H9 (cell line): ENCODE data around the gene CDH22. TPM values are rescaled to one million over a fixed set of nuclear protein-coding genes. Genes with fewer than 3 reads are reported as not detected.

Experiments
- DNase-seq: peaks from one replicate; pipeline ENCODE4 v3.0.0-alpha.2; 2017
- H2AFZ ChIP-seq: one replicate; pipeline ENCODE4 v1.6.1; 2013; ENCODE audit warnings: mild to moderate bottlenecking, low read length, control low read depth, moderate library complexity
- H2AK5ac ChIP-seq: 2 replicates; pipeline ENCODE4 v1.6.1; 2013; ENCODE audit warnings: low read length, control low read depth, mixed read lengths; ENCODE audit not compliant: insufficient read length
- H2BK120ac ChIP-seq: one replicate; pipeline ENCODE4 v1.6.1; 2013; ENCODE audit warnings: low read depth, mild to moderate bottlenecking, low read length, control low read depth, inconsistent platforms; ENCODE audit not compliant: poor library complexity, severe bottlenecking
- H2BK12ac ChIP-seq: 2 replicates; pipeline ENCODE4 v1.6.1; 2013; ENCODE audit warnings: low read length, control low read depth, mixed read lengths, low read depth; ENCODE audit not compliant: insufficient read length
- H2BK15ac ChIP-seq: 2 replicates; pipeline ENCODE4 v1.6.1; 2013; ENCODE audit warnings: low read depth, low read length, control low read depth
- H2BK20ac ChIP-seq: one replicate; pipeline ENCODE4 v1.6.1; 2013; ENCODE audit warnings: low read depth, mild to moderate bottlenecking, low read length, control low read depth, inconsistent platforms; ENCODE audit not compliant: poor library complexity, severe bottlenecking
- H2BK5ac ChIP-seq: 2 replicates; pipeline ENCODE4 v1.6.1; 2013; ENCODE audit warnings: low read length, control low read depth, mixed read lengths; ENCODE audit not compliant: insufficient read length
- H3K14ac ChIP-seq: 2 replicates; pipeline ENCODE4 v1.6.1; 2013; ENCODE audit warnings: low read length, control low read depth; ENCODE audit not compliant: insufficient read depth
- H3K18ac ChIP-seq: 2 replicates; pipeline ENCODE4 v1.6.1; 2013; ENCODE audit warnings: low read depth, mild to moderate bottlenecking, mixed read lengths, low read length, control low read depth; ENCODE audit not compliant: insufficient read length
- H3K23ac ChIP-seq: 2 replicates; pipeline ENCODE4 v1.6.1; 2013; ENCODE audit warnings: low read length, control low read depth, mixed read lengths, low read depth; ENCODE audit not compliant: insufficient read length
- H3K23me2 ChIP-seq: 2 replicates; pipeline ENCODE4 v1.6.1; 2013; ENCODE audit warnings: low read depth, mild to moderate bottlenecking, mixed read lengths, low read length, control low read depth; ENCODE audit not compliant: insufficient read length, poor library complexity, severe bottlenecking
- H3K27ac ChIP-seq: 2 replicates; pipeline ENCODE4 v1.5.1; 2013; ENCODE audit warnings: low read length, control low read depth, mixed read lengths, low read depth; ENCODE audit not compliant: insufficient read length
- H3K27me3 ChIP-seq: 2 replicates; pipeline ENCODE4 v1.6.1; 2013; ENCODE audit warnings: low read length, control low read depth, inconsistent platforms; ENCODE audit not compliant: insufficient read depth
- H3K4ac ChIP-seq: 2 replicates; pipeline ENCODE4 v1.6.1; 2013; ENCODE audit warnings: low read depth, mild to moderate bottlenecking, control low read depth, inconsistent platforms, low read length, moderate library complexity
- H3K4me1 ChIP-seq: 2 replicates; pipeline ENCODE4 v1.6.1; 2013; ENCODE audit warnings: low read length, control low read depth, inconsistent platforms; ENCODE audit not compliant: insufficient read depth
- H3K4me2 ChIP-seq: 2 replicates; pipeline ENCODE4 v1.6.1; 2013; ENCODE audit warnings: low read length, control low read depth, mixed read lengths; ENCODE audit not compliant: insufficient read length, insufficient read depth
- H3K56ac ChIP-seq: 2 replicates; pipeline ENCODE4 v1.6.1; 2013; ENCODE audit warnings: low read depth, mild to moderate bottlenecking, mixed read lengths, low read length, control low read depth; ENCODE audit not compliant: insufficient read length
- H3K79me1 ChIP-seq: 2 replicates; pipeline ENCODE4 v1.6.1; 2013; ENCODE audit warnings: low read depth, mild to moderate bottlenecking, moderate library complexity, low read length, control low read depth, inconsistent platforms; ENCODE audit not compliant: insufficient read depth, poor library complexity, severe bottlenecking
- H3K79me2 ChIP-seq: 2 replicates; pipeline ENCODE4 v1.6.1; 2013; ENCODE audit warnings: low read length, control low read depth, inconsistent platforms; ENCODE audit not compliant: insufficient read depth
- H3K9ac ChIP-seq: 2 replicates; pipeline ENCODE4 v1.6.1; 2013; ENCODE audit warnings: low read length, control low read depth, mixed read lengths; ENCODE audit not compliant: insufficient read length; ENCODE audit errors: extremely low read depth
- H3K9me3 ChIP-seq: one replicate; pipeline ENCODE4 v1.6.1; 2013; ENCODE audit warnings: low read depth, low read length, inconsistent platforms; ENCODE audit not compliant: control insufficient read depth
- H3T11ph ChIP-seq: one replicate; pipeline ENCODE4 v1.6.1; 2013; ENCODE audit warnings: mild to moderate bottlenecking, low read length, control low read depth, inconsistent platforms
- H4K20me1 ChIP-seq: one replicate; pipeline ENCODE4 v1.6.1; 2013; ENCODE audit not compliant: control insufficient read depth, insufficient read length, insufficient read depth
- H4K5ac ChIP-seq: 2 replicates; pipeline ENCODE4 v1.6.1; 2013; ENCODE audit warnings: low read depth, mild to moderate bottlenecking, mixed read lengths, low read length, control low read depth; ENCODE audit not compliant: insufficient read length
- H4K8ac ChIP-seq: replicated peaks from 2 replicates; pipeline ENCODE4 v1.6.1; 2013; ENCODE audit warnings: low read length, control low read depth, mixed read lengths, low read depth; ENCODE audit not compliant: insufficient read length
- H4K91ac ChIP-seq: 2 replicates; pipeline ENCODE4 v1.6.1; 2013; ENCODE audit warnings: low read depth, mild to moderate bottlenecking, moderate library complexity, mixed read lengths, low read length, control low read depth; ENCODE audit not compliant: insufficient read length
- H3K27ac Mint-ChIP-seq, 3 experiments: 2 replicates in 2 of 3; 3 replicates in 1 of 3; pipeline ENCODE4 v1.8.0; 2020 to 2021; ENCODE audit warnings: mixed read lengths in 3 of 3, mild to moderate bottlenecking in 1 of 3, moderate library complexity in 1 of 3
- H3K27me3 Mint-ChIP-seq: 2 replicates; pipeline ENCODE4 v1.8.0; 2021; ENCODE audit warnings: low read depth, mild to moderate bottlenecking, moderate library complexity, mixed read lengths
- H3K36me3 Mint-ChIP-seq, 3 experiments: 2 replicates in 2 of 3; 3 replicates in 1 of 3; pipeline ENCODE4 v1.8.0; 2020 to 2021; ENCODE audit warnings: low read depth in 3 of 3, mixed read lengths in 3 of 3; ENCODE audit not compliant: insufficient read depth in 1 of 3
- H3K4me1 Mint-ChIP-seq, 2 experiments: 2 replicates each; pipeline ENCODE4 v1.8.0; 2020; ENCODE audit warnings: mixed read lengths in 2 of 2
- H3K4me3 Mint-ChIP-seq, 2 experiments: 2 replicates in 1 of 2; 3 replicates in 1 of 2; pipeline ENCODE4 v1.8.0; 2020 to 2021; ENCODE audit warnings: mild to moderate bottlenecking in 2 of 2, mixed read lengths in 2 of 2, moderate library complexity in 1 of 2
- H3K9me3 Mint-ChIP-seq, 2 experiments: 2 replicates in 1 of 2; 3 replicates in 1 of 2; pipeline ENCODE4 v1.8.0; 2020; ENCODE audit warnings: mild to moderate bottlenecking in 2 of 2, mixed read lengths in 2 of 2, moderate library complexity in 1 of 2
- CTCF ChIP-seq: fragments of 200-600 bp; sonication (generic); conservative IDR thresholded peaks from 3 replicates; pipeline ENCODE4 v1.8.0; 2021; ENCODE audit warnings: antibody characterized with exemption, mild to moderate bottlenecking
- WGBS: extraction: QIAGEN DNeasy Blood & Tissue Kit; methylation state at CpG from one replicate; pipeline ENCODE4 v1.1.7; 2013; ENCODE audit warnings: missing lambda C conversion rate, low lambda C conversion rate, mixed read lengths; ENCODE audit not compliant: insufficient read length; ENCODE audit errors: extremely low coverage; 5-methylcytosine and 5-hydroxymethylcytosine counted together
- total RNA-seq: library from RNA; stranded (reverse); gene quantifications from 2 replicates; pipeline ENCODE4 v1.2.1, GENCODE V29; 2021

Gene CDH22
- total RNA-seq, 1 experiment from 2014 or later: not detected

DNA sequence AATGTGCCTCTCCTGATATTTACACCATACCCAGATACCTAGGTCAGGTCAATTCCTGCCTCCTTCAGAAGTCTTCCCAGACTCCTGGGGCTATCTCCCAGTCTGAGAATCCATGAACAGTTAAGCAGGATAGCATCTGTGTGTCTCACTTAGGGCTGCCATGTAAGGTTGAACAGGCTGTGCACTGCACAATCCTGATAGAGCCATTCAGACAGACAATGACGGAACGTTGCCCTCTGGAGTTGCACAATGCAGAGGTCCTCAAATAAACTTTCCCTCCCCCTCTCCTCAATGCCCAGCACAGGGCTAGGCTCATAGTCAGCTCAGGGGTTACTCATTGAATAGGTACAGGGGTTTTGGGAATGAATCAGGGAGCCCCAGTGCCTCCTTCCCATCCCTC, 100.5 kb downstream of the CDH22 start:
- no CpG with 5 or more reads among the region's 2 CpGs for WGBS
- Histone ChIP-seq H2BK12ac (no peak overlapping the region), H3K4me2 (no peak overlapping the region), H3K18ac (no peak overlapping the region), H3K23ac (no peak overlapping the region), H3K79me1 (no peaks in the 10 kb centered on the region), H2AFZ (no peak overlapping the region), H2AK5ac (no peak overlapping the region), H3K79me2 (no peaks in the 10 kb centered on the region), H3K4ac (no peak overlapping the region), H3K27ac (no peak overlapping the region), H3K27me3 (no peaks in the 10 kb centered on the region), H4K5ac (no peak overlapping the region), H3K23me2 (no peaks in the 10 kb centered on the region), H4K91ac (no peak overlapping the region), H2BK20ac (no peak overlapping the region), H2BK15ac (no peak overlapping the region), H4K20me1 (no peaks in the 10 kb centered on the region), H4K8ac (no peak overlapping the region), H2BK5ac (no peak overlapping the region), H3K9me3 (no peaks in the 10 kb centered on the region), H3K9ac (no peak overlapping the region), H3K14ac (no peak overlapping the region), H2BK120ac (no peak overlapping the region), H3T11ph (no peak overlapping the region), H3K4me1 (peaks cover 6% of the 10 kb centered on the region; the same call in 1 of the 2 replicates), H3K56ac (no peak overlapping the region)
- DNase-seq: no peak
- Mint-ChIP-seq H3K27ac (peak overlapping the region in 1 of 3 experiments; percentile 71; a peak in 2 of 7 replicates), H3K27me3 (peaks cover 14% of the 10 kb centered on the region), H3K36me3 (no peaks in the 10 kb centered on the region), H3K9me3 (no peaks in the 10 kb centered on the region; a peak in 1 of 5 replicates), H3K4me3 (no peak overlapping the region), H3K4me1 (peaks cover 17 to 50% of the 10 kb centered on the region in 2 experiments)
- no peak for TF ChIP-seq CTCF
